A549 (cell line): Measurements from ENCODE around the gene ENTHD1. TPM values are rescaled to one million over a fixed set of nuclear protein-coding genes. Genes with fewer than 3 reads are reported as not detected.

Source experiments
- ATAC-seq, 2 experiments: fragments of 200-7000 bp in 1 of 2; fragments of >200 bp in 1 of 2; cut with Nextera tagmentation in 1 of 2; cut with Tn5 transposase in 1 of 2; 3 replicates each; pipeline versions ENCODE4 v1.8.0 to v1.9.1; 2018 to 2020; ENCODE audit warnings: mild to moderate bottlenecking in 1 of 2, moderate library complexity in 1 of 2
- CTCF ChIA-PET: fragments of 300-600 bp; sonication (Branson Sonifier 250); formaldehyde crosslinking; extraction: SDS; loops from one replicate; lab custom pipeline; 2021; ENCODE audit warnings: antibody characterized with exemption, inconsistent platforms; lab: Yijun Ruan, JAX
- POLR2A ChIA-PET: fragments of 350-600 bp; formaldehyde crosslinking; extraction: SDS; loops from one replicate; lab custom pipeline; 2021; ENCODE audit warnings: antibody characterized with exemption, inconsistent platforms; lab: Yijun Ruan, JAX
- DNase-seq, 2 experiments: peaks; one replicate each; pipeline versions ENCODE4 v3.0.0 to v3.0.0-alpha.2; 2011 to 2016; ENCODE audit warnings: low read depth in 1 of 2, low spot score in 1 of 2
- FAIRE-seq: peaks from 2 replicates; lab custom pipeline; 2011; peaks lifted over from hg19 to GRCh38; lab: Jason Lieb, UNC
- H3K27ac ChIP-seq, 2 experiments: fragments of >200 bp; sonication (Bioruptor Twin); formaldehyde crosslinking; 3 replicates each; pipeline ENCODE4 v1.5.1; 2016 to 2017
- H3K4me1 ChIP-seq: fragments of >200 bp; sonication (Bioruptor Twin); formaldehyde crosslinking; 3 replicates; pipeline ENCODE4 v1.6.1; 2016
- H3K4me2 ChIP-seq: fragments of >200 bp; sonication (Bioruptor Twin); formaldehyde crosslinking; 3 replicates; pipeline ENCODE4 v1.6.1; 2016
- H3K4me3 ChIP-seq: fragments of >200 bp; sonication (Bioruptor Twin); formaldehyde crosslinking; 3 replicates; pipeline ENCODE4 v1.5.1; 2016
- H3K9me3 ChIP-seq: fragments of >200 bp; sonication (Bioruptor Twin); formaldehyde crosslinking; 3 replicates; pipeline ENCODE4 v1.6.1; 2016
- CBX2 ChIP-seq: fragments of 200-600 bp; sonication (generic); IDR thresholded peaks from 2 replicates; pipeline ENCODE4 v1.6.1; 2016; ENCODE audit warnings: low read depth, mild to moderate bottlenecking, borderline replicate concordance
- CBX8 ChIP-seq: fragments of 200-600 bp; sonication (generic); IDR thresholded peaks from 2 replicates; pipeline ENCODE4 v1.6.1; 2016
- CHD4 ChIP-seq: fragments of 200-600 bp; sonication (generic); IDR thresholded peaks from 2 replicates; pipeline ENCODE4 v1.6.1; 2016; ENCODE audit warnings: antibody characterized with exemption, mild to moderate bottlenecking, borderline replicate concordance
- EHMT2 ChIP-seq: fragments of 200-600 bp; sonication (generic); IDR thresholded peaks from 2 replicates; pipeline ENCODE4 v1.6.1; 2016; ENCODE audit warnings: antibody characterized with exemption, low read depth, mild to moderate bottlenecking, moderate library complexity
- FOSL2 ChIP-seq, 2 experiments: fragments of 450-650 bp in 1 of 2; fragments of >200 bp in 1 of 2; sonication (Bioruptor Twin) in 1 of 2; formaldehyde crosslinking; IDR thresholded peaks; 2 replicates each; pipeline versions ENCODE4 v1.5.0 to v1.6.1; 2016 to 2020; ENCODE audit warnings: mild to moderate bottlenecking in 1 of 2, moderate library complexity in 1 of 2
- FOXS1 ChIP-seq: fragments of 250-450 bp; sonication (Bioruptor Pico); IDR thresholded peaks from 2 replicates; pipeline ENCODE4 v1.5.0; 2020; ENCODE audit warnings: mild to moderate bottlenecking, moderate library complexity
- HOXB13 ChIP-seq: fragments of 250-450 bp; sonication (Bioruptor Pico); IDR thresholded peaks from 2 replicates; pipeline ENCODE4 v1.5.0; 2020; ENCODE audit warnings: low read depth, mild to moderate bottlenecking, moderate library complexity
- JUN ChIP-seq, 2 experiments: fragments of >200 bp; sonication (Bioruptor Twin); formaldehyde crosslinking; IDR thresholded peaks; 2 replicates in 1 of 2; 3 replicates in 1 of 2; pipeline ENCODE4 v1.6.1; 2016 to 2017
- JUNB ChIP-seq: fragments of >200 bp; sonication (Bioruptor Twin); formaldehyde crosslinking; IDR thresholded peaks from 2 replicates; pipeline ENCODE4 v1.6.1; 2016
- KDM1A ChIP-seq: fragments of 200-600 bp; sonication (generic); IDR thresholded peaks from 2 replicates; pipeline ENCODE4 v1.6.1; 2016; ENCODE audit warnings: low read depth, mild to moderate bottlenecking
- MAFK ChIP-seq: fragments of 450-650 bp; IDR thresholded peaks from 2 replicates; pipeline ENCODE4 v1.6.1; 2014; ENCODE audit not compliant: partially characterized antibody
- MYC ChIP-seq: IDR thresholded peaks from 2 replicates; pipeline ENCODE4 v1.6.1; 2012; ENCODE audit warnings: mild to moderate bottlenecking, inconsistent platforms, low read length, improper control_type of control experiment, borderline replicate concordance
- POLR2A ChIP-seq: IDR thresholded peaks from 2 replicates; pipeline ENCODE4 v1.6.1; 2012; ENCODE audit warnings: mild to moderate bottlenecking, low read length
- POLR2AphosphoS2 ChIP-seq: conservative IDR thresholded peaks from 2 replicates; pipeline ENCODE4 v1.6.1; 2012; ENCODE audit warnings: low read length, improper control_type of control experiment, inconsistent platforms
- RCOR1 ChIP-seq: fragments of 150-350 bp; IDR thresholded peaks from 2 replicates; pipeline ENCODE4 v1.6.1; 2014; ENCODE audit warnings: antibody characterized with exemption, low read length, low read depth
- SMC3 ChIP-seq: fragments of >200 bp; sonication (Bioruptor Twin); formaldehyde crosslinking; IDR thresholded peaks from 3 replicates; pipeline ENCODE4 v1.6.1; 2018; ENCODE audit warnings: inconsistent platforms
- SREBF2 ChIP-seq: fragments of 450-650 bp; IDR thresholded peaks from 2 replicates; pipeline ENCODE4 v1.6.1; 2014; ENCODE audit warnings: mild to moderate bottlenecking, moderate library complexity
- ZC3H11A ChIP-seq: fragments of 450-650 bp; IDR thresholded peaks from 2 replicates; pipeline ENCODE4 v1.6.1; 2014; ENCODE audit warnings: antibody characterized with exemption, mild to moderate bottlenecking
- ZFP36 ChIP-seq: fragments of 450-650 bp; IDR thresholded peaks from 2 replicates; pipeline ENCODE4 v1.6.1; 2014; ENCODE audit warnings: borderline replicate concordance; ENCODE audit not compliant: partially characterized antibody
- ZNF302 ChIP-seq: fragments of 250-450 bp; sonication (Bioruptor Pico); IDR thresholded peaks from 2 replicates; pipeline ENCODE4 v1.9.0; 2021; ENCODE audit warnings: inconsistent platforms, mild to moderate bottlenecking, moderate library complexity
- WGBS: methylation state at CpG from one replicate; pipeline ENCODE4 v1.1.6; 2017; ENCODE audit errors: missing lambda C conversion rate; 5-methylcytosine and 5-hydroxymethylcytosine counted together
- polyA plus RNA-seq, 4 experiments: library from polyadenylated mRNA; depleted of rRNA in 3 of 4; stranded (reverse); fragments of >200 nt; fragmentation: RNase III in 1 of 4; extraction: RNeasy Plus Mini Kit Qiagen cat#74134 plus additional on column Dnase treatment in 1 of 4; gene quantifications; 2 replicates in 3 of 4; 3 replicates in 1 of 4; pipeline ENCODE4 v1.2.3, GENCODE V29; 2011 to 2017
- TF ChIP-seq, protein P1 (sequence below): fragments of >200 bp; sonication (Bioruptor Twin); formaldehyde crosslinking; IDR thresholded peaks from 2 replicates; pipeline ENCODE4 v1.6.1; 2016
- TF ChIP-seq, protein P2 (sequence below): fragments of 250-450 bp; sonication (Bioruptor Pico); IDR thresholded peaks from 2 replicates; pipeline ENCODE4 v1.5.0; 2020; ENCODE audit warnings: low read depth, mild to moderate bottlenecking, moderate library complexity
- TF ChIP-seq, protein P3 (sequence below): fragments of 150-350 bp; IDR thresholded peaks from 2 replicates; pipeline ENCODE4 v1.6.1; 2014; ENCODE audit warnings: low read depth, mild to moderate bottlenecking, low read length
- TF ChIP-seq, protein P4 (sequence below): fragments of 450-650 bp; IDR thresholded peaks from 2 replicates; pipeline ENCODE4 v1.6.1; 2014; ENCODE audit warnings: antibody characterized with exemption
- TF ChIP-seq, protein P5 (sequence below): fragments of >200 bp; sonication (Bioruptor Twin); formaldehyde crosslinking; IDR thresholded peaks from 3 replicates; pipeline ENCODE4 v1.6.1; 2016

Gene ENTHD1
- polyA plus RNA-seq, 2 of the 4 experiments (the other 2 are of a cell fraction) = not detected

DNA sequence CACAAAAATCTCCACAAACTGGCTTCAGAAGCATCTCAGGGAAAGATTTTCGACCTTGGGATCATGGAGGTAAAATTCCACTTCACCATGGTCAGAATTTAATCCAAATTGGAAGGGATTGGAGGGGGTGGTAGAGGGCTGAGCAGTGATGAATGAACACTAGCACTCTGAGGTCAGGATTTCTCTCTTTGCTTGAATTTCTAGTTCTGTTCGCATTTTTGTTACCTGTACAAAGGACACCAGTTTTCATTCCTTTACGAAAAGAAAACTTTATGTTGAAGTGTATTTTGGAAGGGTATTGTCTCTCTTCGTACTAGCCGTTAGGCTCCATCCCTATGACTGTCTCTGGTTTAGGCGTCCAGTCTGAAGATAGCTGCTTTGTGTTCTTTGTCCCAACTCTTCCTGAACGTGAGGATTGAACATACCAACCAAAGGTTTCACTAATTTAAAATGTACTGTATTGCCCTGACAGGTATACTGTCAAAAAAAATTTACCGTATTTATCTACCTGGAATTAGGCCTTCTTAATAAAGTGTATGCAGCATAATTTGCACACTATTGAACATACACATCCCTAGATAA lies 8.1 kb upstream of the ENTHD1 start:
- H3K4me1 ChIP-seq = no peaks in the 10 kb centered on the region
- FAIRE-seq (no peak), ATAC-seq (no peak), DNase-seq (no peak)
- H3K4me3 ChIP-seq = no peak overlapping the region
- TF ChIP-seq, protein P1, sequence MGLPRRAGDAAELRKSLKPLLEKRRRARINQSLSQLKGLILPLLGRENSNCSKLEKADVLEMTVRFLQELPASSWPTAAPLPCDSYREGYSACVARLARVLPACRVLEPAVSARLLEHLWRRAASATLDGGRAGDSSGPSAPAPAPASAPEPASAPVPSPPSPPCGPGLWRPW = no peak
- TF ChIP-seq CBX8 = no peak; the same call in 1 of the 2 replicates
- TF ChIP-seq HOXB13 = no peak
- no peak for TF ChIP-seq SREBF2
- TF ChIP-seq JUN (IDR thresholded peaks at IDR 0.05) = no peak
- TF ChIP-seq, protein P2, sequence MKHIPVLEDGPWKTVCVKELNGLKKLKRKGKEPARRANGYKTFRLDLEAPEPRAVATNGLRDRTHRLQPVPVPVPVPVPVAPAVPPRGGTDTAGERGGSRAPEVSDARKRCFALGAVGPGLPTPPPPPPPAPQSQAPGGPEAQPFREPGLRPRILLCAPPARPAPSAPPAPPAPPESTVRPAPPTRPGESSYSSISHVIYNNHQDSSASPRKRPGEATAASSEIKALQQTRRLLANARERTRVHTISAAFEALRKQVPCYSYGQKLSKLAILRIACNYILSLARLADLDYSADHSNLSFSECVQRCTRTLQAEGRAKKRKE (CRISPR knock-in tag) = no peak
- no peak for TF ChIP-seq FOSL2 (IDR thresholded peaks at IDR 0.05)
- no peak for TF ChIP-seq FOSL2 (CRISPR knock-in tag; IDR thresholded peaks at IDR 0.05)
- no peak for TF ChIP-seq KDM1A
- no peak for TF ChIP-seq SMC3
- no peak for TF ChIP-seq MAFK
- no peak for TF ChIP-seq POLR2A
- H3K27ac ChIP-seq = no peak overlapping the region
- 38% methylated on average over 8 of the region's 8 CpGs for WGBS
- no peaks in the 10 kb centered on the region for H3K9me3 ChIP-seq
- H3K4me2 ChIP-seq = no peak overlapping the region
- ChIA-PET CTCF (no interaction called here), POLR2A (no interaction called here)

GRCh38 chr22:39900306-39901227 lies 7.0 kb upstream of the ENTHD1 start, which contains the start of gene GRAP2:
Gene GRAP2 (plus strand): TSS chr22:39901084. CDS start chr22:39947107, 46,023 bp downstream.
- H3K9me3 ChIP-seq = no peaks in the 10 kb centered on the region
- TF ChIP-seq FOXS1 (CRISPR knock-in tag) (no peak), RCOR1 (no peak), MYC (no peak), ZC3H11A (no peak), ZFP36 (no peak), CHD4 (no peak), POLR2AphosphoS2 (no peak), JUNB (no peak), ZNF302 (no peak), HOXB13 (no peak), EHMT2 (no peak), JUN (IDR thresholded peaks at IDR 0.05) (no peak), CBX2 (no peak)
- TF ChIP-seq, protein P3, sequence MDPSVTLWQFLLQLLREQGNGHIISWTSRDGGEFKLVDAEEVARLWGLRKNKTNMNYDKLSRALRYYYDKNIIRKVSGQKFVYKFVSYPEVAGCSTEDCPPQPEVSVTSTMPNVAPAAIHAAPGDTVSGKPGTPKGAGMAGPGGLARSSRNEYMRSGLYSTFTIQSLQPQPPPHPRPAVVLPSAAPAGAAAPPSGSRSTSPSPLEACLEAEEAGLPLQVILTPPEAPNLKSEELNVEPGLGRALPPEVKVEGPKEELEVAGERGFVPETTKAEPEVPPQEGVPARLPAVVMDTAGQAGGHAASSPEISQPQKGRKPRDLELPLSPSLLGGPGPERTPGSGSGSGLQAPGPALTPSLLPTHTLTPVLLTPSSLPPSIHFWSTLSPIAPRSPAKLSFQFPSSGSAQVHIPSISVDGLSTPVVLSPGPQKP = no peak
- TF ChIP-seq, protein P4, sequence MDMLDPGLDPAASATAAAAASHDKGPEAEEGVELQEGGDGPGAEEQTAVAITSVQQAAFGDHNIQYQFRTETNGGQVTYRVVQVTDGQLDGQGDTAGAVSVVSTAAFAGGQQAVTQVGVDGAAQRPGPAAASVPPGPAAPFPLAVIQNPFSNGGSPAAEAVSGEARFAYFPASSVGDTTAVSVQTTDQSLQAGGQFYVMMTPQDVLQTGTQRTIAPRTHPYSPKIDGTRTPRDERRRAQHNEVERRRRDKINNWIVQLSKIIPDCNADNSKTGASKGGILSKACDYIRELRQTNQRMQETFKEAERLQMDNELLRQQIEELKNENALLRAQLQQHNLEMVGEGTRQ = no peak
- TF ChIP-seq, protein P5, sequence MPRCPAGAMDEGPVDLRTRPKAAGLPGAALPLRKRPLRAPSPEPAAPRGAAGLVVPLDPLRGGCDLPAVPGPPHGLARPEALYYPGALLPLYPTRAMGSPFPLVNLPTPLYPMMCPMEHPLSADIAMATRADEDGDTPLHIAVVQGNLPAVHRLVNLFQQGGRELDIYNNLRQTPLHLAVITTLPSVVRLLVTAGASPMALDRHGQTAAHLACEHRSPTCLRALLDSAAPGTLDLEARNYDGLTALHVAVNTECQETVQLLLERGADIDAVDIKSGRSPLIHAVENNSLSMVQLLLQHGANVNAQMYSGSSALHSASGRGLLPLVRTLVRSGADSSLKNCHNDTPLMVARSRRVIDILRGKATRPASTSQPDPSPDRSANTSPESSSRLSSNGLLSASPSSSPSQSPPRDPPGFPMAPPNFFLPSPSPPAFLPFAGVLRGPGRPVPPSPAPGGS = no peak
- TF ChIP-seq, protein P2 (CRISPR knock-in tag) = no peak
- TF ChIP-seq, all 56 proteins: peak for 0
- no peak within 1 kb of the TSS for H3K4me2 ChIP-seq
- ChIA-PET POLR2A (no interaction called here), CTCF (no interaction called here)
- ATAC-seq (no peak), FAIRE-seq (no peak), DNase-seq (no peak)
- no peak within 1 kb of the TSS for H3K4me3 ChIP-seq
- H3K27ac ChIP-seq = no peak within 1 kb of the TSS
- 19% methylated on average over 4 of the region's 4 CpGs for WGBS
- H3K4me1 ChIP-seq = no peaks in the 10 kb centered on the region
